H7 (cell line): ENCODE results near the gene WDR88. TPM values are rescaled to one million over a fixed set of nuclear protein-coding genes. Genes with fewer than 3 reads are reported as not detected.
"Not testable (repeated sequence)": the region's sequence is repeated elsewhere in the genome, so short reads cannot be mapped to it uniquely, and the experiment has no call there.

Experiments
- DNase-seq: peaks from one replicate; pipeline ENCODE4 v3.0.0; 2012
- H3K27me3 ChIP-seq: 2 replicates; pipeline ENCODE4 v1.6.0; 2011; ENCODE audit warnings: mild to moderate bottlenecking, low read length; ENCODE audit not compliant: control insufficient read depth, insufficient read depth
- H3K36me3 ChIP-seq: replicated peaks from 2 replicates; pipeline ENCODE4 v1.5.1; 2011; ENCODE audit warnings: low read length; ENCODE audit not compliant: control insufficient read depth, insufficient read depth
- H3K4me3 ChIP-seq: 2 replicates; pipeline ENCODE4 v1.5.1; 2011; ENCODE audit warnings: low read depth, mild to moderate bottlenecking, control low read depth, low read length, moderate library complexity; ENCODE audit not compliant: insufficient read depth
- total RNA-seq: library from RNA; depleted of rRNA; stranded (reverse); fragments of >200 nt; shearing (Covaris generic); gene quantifications from 2 replicates; pipeline ENCODE4 v1.2.3, GENCODE V29; 2014

WDR88 gene
- total RNA-seq, 1 experiment from 2014 or later = not detected

- H3K4me3 ChIP-seq = no peak overlapping the region
- no peaks in the 10 kb centered on the region for H3K27me3 ChIP-seq
- peaks cover 7% of the 10 kb centered on the region for H3K36me3 ChIP-seq
- no peak for DNase-seq
These were observed 20.3 kb upstream of the WDR88 start for GRCh38 chr19:33111587-33111986.

- peaks cover 7% of the 10 kb centered on the region for H3K36me3 ChIP-seq
- no peaks in the 10 kb centered on the region for H3K27me3 ChIP-seq
These were observed 17.6 kb upstream of the WDR88 start for GRCh38 chr19:33114312-33114711.

GRCh38 chr19:33117501-33117900, 14.4 kb upstream of the WDR88 start:
- DNase-seq = no peak
- H3K27me3 ChIP-seq = no peaks in the 10 kb centered on the region
- peaks cover 4% of the 10 kb centered on the region for H3K36me3 ChIP-seq
- no peak overlapping the region for H3K4me3 ChIP-seq

More at GRCh38 chr19:33114312-33114711, 17.6 kb upstream of the WDR88 start:
- H3K4me3 ChIP-seq = no peak overlapping the region
- no peak for DNase-seq

- Histone ChIP-seq H3K36me3 (peaks cover 4% of the 10 kb centered on the region), H3K4me3 (no peak overlapping the region), H3K27me3 (no peaks in the 10 kb centered on the region)
- no peak for DNase-seq
These were observed 13.3 kb upstream of the WDR88 start for GRCh38 chr19:33118643-33119042.

- no peak overlapping the region for H3K4me3 ChIP-seq
- no peak for DNase-seq
- peaks cover 3% of the 10 kb centered on the region for H3K36me3 ChIP-seq
- H3K27me3 ChIP-seq = no peaks in the 10 kb centered on the region
These were observed 7.5 kb upstream of the WDR88 start for GRCh38 chr19:33124207-33125098.

GRCh38 chr19:33125929-33126388, 6.0 kb upstream of the WDR88 start:
- Histone ChIP-seq H3K4me3 (no peak overlapping the region), H3K36me3 (peaks cover 5% of the 10 kb centered on the region), H3K27me3 (no peaks in the 10 kb centered on the region)
- DNase-seq = peak; percentile 80

- H3K27me3 ChIP-seq, H3K4me3 ChIP-seq, DNase-seq, H3K36me3 ChIP-seq: not testable (repeated sequence)
These were observed 5.2 kb upstream of the WDR88 start for GRCh38 chr19:33126712-33127111.

GRCh38 chr19:33129901-33130300, 2.0 kb upstream of the WDR88 start:
- peaks cover 5% of the 10 kb centered on the region for H3K36me3 ChIP-seq
- H3K4me3 ChIP-seq = no peak overlapping the region
- DNase-seq = no peak
- no peaks in the 10 kb centered on the region for H3K27me3 ChIP-seq

GRCh38 chr19:33130433-33130832, 1.5 kb upstream of the WDR88 start:
- Histone ChIP-seq H3K4me3 (no peak overlapping the region), H3K27me3 (no peaks in the 10 kb centered on the region), H3K36me3 (peaks cover 5% of the 10 kb centered on the region)
- DNase-seq = no peak

GRCh38 chr19:33132425-33132824, 511 bp downstream of the WDR88 start:
- Histone ChIP-seq H3K36me3 (peaks cover 4% of the 10 kb centered on the region), H3K27me3 (no peaks in the 10 kb centered on the region), H3K4me3 (no peak overlapping the region)
- peak; percentile 86 for DNase-seq

- Histone ChIP-seq H3K27me3 (no peaks in the 10 kb centered on the region), H3K4me3 (no peak overlapping the region), H3K36me3 (peaks cover 4% of the 10 kb centered on the region)
- DNase-seq = peak; percentile 74
These were observed 1.6 kb downstream of the WDR88 start for GRCh38 chr19:33133438-33134031.

GRCh38 chr19:33134571-33135041, 2.7 kb downstream of the WDR88 start:
- peak overlapping the region; percentile 30 for H3K4me3 ChIP-seq
- H3K27me3 ChIP-seq = no peaks in the 10 kb centered on the region
- DNase-seq = peak; percentile 87
- H3K36me3 ChIP-seq = peaks cover 1% of the 10 kb centered on the region

GRCh38 chr19:33139165-33139564, 7.3 kb downstream of the WDR88 start:
- peak; percentile 42 for DNase-seq

GRCh38 chr19:33143897-33144405, 12.0 kb downstream of the WDR88 start:
- Histone ChIP-seq H3K4me3 (no peak overlapping the region), H3K36me3 (no peaks in the 10 kb centered on the region), H3K27me3 (no peaks in the 10 kb centered on the region)
- peak; percentile 91 for DNase-seq

More at GRCh38 chr19:33139165-33139564, 7.3 kb downstream of the WDR88 start:
- Histone ChIP-seq H3K27me3 (no peaks in the 10 kb centered on the region), H3K4me3 (no peak overlapping the region), H3K36me3 (no peaks in the 10 kb centered on the region)

GRCh38 chr19:33146209-33146608, 14.3 kb downstream of the WDR88 start:
- Histone ChIP-seq H3K4me3 (no peak overlapping the region), H3K27me3 (no peaks in the 10 kb centered on the region), H3K36me3 (no peaks in the 10 kb centered on the region)
- no peak for DNase-seq
